K562 (cell line): ENCODE measurements around the gene CCNJL. TPM values are rescaled to one million over a fixed set of nuclear protein-coding genes. Genes with fewer than 3 reads are reported as not detected.

Experiments
- ATAC-seq: fragments of 200-7000 bp; cut with Tn5 transposase; 3 replicates; pipeline ENCODE4 v1.9.1; 2020; ENCODE audit warnings: moderate library complexity
- BruUV-seq: library from RNA; stranded (reverse); fragments of 400-500 nt; replicated peaks from 2 replicates; lab custom pipeline; 2021; lab: Mats Ljungman, UMichigan
- CTCF ChIA-PET: fragments of 300-600 bp; formaldehyde crosslinking; extraction: SDS; loops from one replicate; lab custom pipeline; 2021; ENCODE audit warnings: low intra/inter-chr PET ratio; lab: Yijun Ruan, JAX
- POLR2A ChIA-PET: fragments of 300-600, 350-650 bp; sonication (Branson Sonifier 250); formaldehyde crosslinking; extraction: SDS; loops from one replicate; lab custom pipeline; 2021; ENCODE audit warnings: antibody characterized with exemption, inconsistent platforms; lab: Yijun Ruan, JAX
- DNase-seq, 4 experiments: peaks; one replicate each; pipeline versions ENCODE4 v3.0.0 to v3.0.0-alpha.2; 2011 to 2018; ENCODE audit warnings: low spot score in 3 of 4, mixed read lengths in 3 of 4; ENCODE audit errors: extremely low read depth in 1 of 4
- FAIRE-seq: peaks from 2 replicates; lab custom pipeline; 2011; peaks lifted over from hg19 to GRCh38; lab: Jason Lieb, UNC
- H2AFZ ChIP-seq: 2 replicates; pipeline ENCODE4 v1.6.0; 2011; ENCODE audit warnings: low read depth, low read length, control low read depth, inconsistent platforms
- H3K27ac ChIP-seq: fragments of 200-600 bp; 3 replicates; pipeline ENCODE4 v1.8.0; 2011; ENCODE audit warnings: low read depth, mild to moderate bottlenecking, control low read depth, inconsistent platforms, low read length, moderate library complexity, mixed read lengths; ENCODE audit errors: extremely low read depth
- H3K27me3 ChIP-seq, 2 experiments: fragments of 300-600 bp in 1 of 2; 2 replicates in 1 of 2; 3 replicates in 1 of 2; pipeline versions ENCODE4 v1.6.0 to v1.8.0; 2011; ENCODE audit warnings: inconsistent platforms in 2 of 2, low read length in 2 of 2, mild to moderate bottlenecking in 1 of 2, mixed read lengths in 1 of 2, moderate library complexity in 1 of 2; ENCODE audit not compliant: control insufficient read depth in 2 of 2, insufficient read depth in 2 of 2
- H3K36me3 ChIP-seq: fragments of 300-600 bp; 3 replicates; pipeline ENCODE4 v1.8.0; 2011; ENCODE audit warnings: mild to moderate bottlenecking, low read length, inconsistent platforms; ENCODE audit not compliant: control insufficient read depth, insufficient read depth
- H3K4me1 ChIP-seq, 2 experiments: fragments of 200-600 bp in 1 of 2; replicated peaks in 1 of 2; 2 replicates in 1 of 2; 3 replicates in 1 of 2; pipeline versions ENCODE4 v1.5.1 to v1.8.0; 2011; ENCODE audit warnings: inconsistent platforms in 2 of 2, low read length in 2 of 2, mild to moderate bottlenecking in 1 of 2, mixed read lengths in 1 of 2, moderate library complexity in 1 of 2; ENCODE audit not compliant: control insufficient read depth in 2 of 2, insufficient read depth in 2 of 2
- H3K4me2 ChIP-seq: 2 replicates; pipeline ENCODE4 v1.6.1; 2011; ENCODE audit warnings: low read length, control low read depth, inconsistent platforms, mixed read lengths; ENCODE audit not compliant: insufficient read depth
- H3K4me3 ChIP-seq: fragments of 200-600 bp; sonication (generic), shearing (Covaris generic); 2 replicates; pipeline ENCODE4 v1.5.1; 2016; ENCODE audit warnings: control low read depth, inconsistent platforms
- H3K79me2 ChIP-seq: fragments of 200-600 bp; 3 replicates; pipeline ENCODE4 v1.8.0; 2011; ENCODE audit warnings: low read length, inconsistent platforms; ENCODE audit not compliant: control insufficient read depth, insufficient read depth
- H3K9ac ChIP-seq, 2 experiments: 2 replicates each; pipeline versions ENCODE4 v1.6.0 to v1.6.1; 2011; ENCODE audit warnings: low read depth in 2 of 2, low read length in 2 of 2, control low read depth in 1 of 2, inconsistent platforms in 1 of 2, mild to moderate bottlenecking in 1 of 2, mixed read lengths in 1 of 2; ENCODE audit not compliant: insufficient read depth in 1 of 2
- H3K9me1 ChIP-seq: one replicate; pipeline ENCODE4 v1.6.0; 2011; ENCODE audit warnings: inconsistent platforms, mild to moderate bottlenecking, low read length, moderate library complexity; ENCODE audit not compliant: control insufficient read depth, insufficient read depth
- H3K9me3 ChIP-seq: replicated peaks from 2 replicates; pipeline ENCODE4 v1.5.1; 2011; ENCODE audit warnings: low read depth, low read length, inconsistent platforms; ENCODE audit not compliant: control insufficient read depth, insufficient read depth
- H4K20me1 ChIP-seq: replicated peaks from 2 replicates; pipeline ENCODE4 v1.6.1; 2011; ENCODE audit warnings: low read length, inconsistent platforms, mixed read lengths; ENCODE audit not compliant: control insufficient read depth, insufficient read depth
- ATF1 ChIP-seq, 2 experiments: fragments of 450-650 bp in 1 of 2; IDR thresholded peaks; 2 replicates each; pipeline ENCODE4 v1.6.1; 2016; ENCODE audit warnings: missing compliant biosample characterization in 1 of 2, missing genetic modification characterization in 1 of 2
- FOXA1 ChIP-seq: fragments of 450-650 bp; IDR thresholded peaks from 2 replicates; pipeline ENCODE4 v1.6.1; 2016; ENCODE audit warnings: mild to moderate bottlenecking, borderline replicate concordance
- PML ChIP-seq: IDR thresholded peaks from 2 replicates; pipeline ENCODE4 v1.6.1; 2012; ENCODE audit warnings: low read length, inconsistent platforms
- SRSF1 ChIP-seq: fragments of 200-400 bp; formaldehyde crosslinking; IDR thresholded peaks from 2 replicates; pipeline ENCODE4 v1.6.1; 2017; ENCODE audit warnings: mild to moderate bottlenecking, low read depth, low read length, moderate library complexity
- SUPT5H ChIP-seq: fragments of 450-650 bp; IDR thresholded peaks from 2 replicates; pipeline ENCODE4 v1.6.1; 2016
- TCF7 ChIP-seq: sonication (generic); IDR thresholded peaks from 2 replicates; pipeline ENCODE4 v1.6.1; 2016; ENCODE audit warnings: antibody characterized with exemption, borderline replicate concordance
- ZNF785 ChIP-seq: fragments of 250-450 bp; sonication (Bioruptor Pico); IDR thresholded peaks from 2 replicates; pipeline ENCODE4 v1.4.0; 2020; ENCODE audit warnings: mild to moderate bottlenecking
- WGBS: fragments of 100-300 bp; shearing (Covaris generic); methylation state at CpG from one replicate; pipeline ENCODE4 v1.1.6; 2016; ENCODE audit warnings: low coverage, mixed read lengths; ENCODE audit not compliant: insufficient coverage; ENCODE audit errors: missing lambda C conversion rate; 5-methylcytosine and 5-hydroxymethylcytosine counted together
- in situ Hi-C: fragments of 300-500 bp; cut with MboI; formaldehyde crosslinking; loops from 4 replicates; pipeline ENCODE4 v1.15.0; 2018; ENCODE audit warnings: inconsistent platforms, mixed read lengths
- intact Hi-C: fragments of 100-400 bp; cut with micrococcal nuclease; formaldehyde crosslinking; loops from 2 replicates; pipeline ENCODE4 v1.14.2; 2022
- polyA plus RNA-seq, 8 experiments: library from polyadenylated mRNA; depleted of rRNA in 4 of 8; stranded (reverse) in 5 of 8; unstranded in 3 of 8; fragments of >200 nt; fragmentation: Nextera tagmentation in 2 of 8; fragmentation: Illumina TruSeq in 1 of 8; extraction: Ambion mirVana in 2 of 8; extraction: Trizol in 1 of 8; gene quantifications; 2 replicates each; pipeline versions ENCODE4 v1.2.1 to v1.2.3, GENCODE V29; 2011 to 2014; ENCODE audit warnings: inconsistent platforms in 1 of 8, missing spikeins in 1 of 8
- total RNA-seq, 7 experiments: library from RNA; depleted of rRNA in 6 of 7; stranded (reverse); fragments of >200 nt in 6 of 7; fragmentation: Illumina TruSeq in 2 of 7; extraction: Trizol in 2 of 7; gene quantifications; 2 replicates each; pipeline versions ENCODE4 v1.2.1 to v1.2.3, GENCODE V29; 2011 to 2021; ENCODE audit warnings: low replicate concordance in 1 of 7
- TF ChIP-seq, protein P1 (sequence below): sonication (generic); formaldehyde crosslinking; IDR thresholded peaks from 2 replicates; pipeline ENCODE4 v1.8.0; 2022; ENCODE audit warnings: missing genetic modification reagents, mild to moderate bottlenecking, moderate library complexity, borderline replicate concordance
- TF ChIP-seq, protein P2 (sequence below): IDR thresholded peaks from 3 replicates; pipeline ENCODE4 v1.6.1; 2011; ENCODE audit warnings: borderline replicate concordance, mild to moderate bottlenecking, moderate library complexity; ENCODE audit not compliant: insufficient read length; ENCODE audit errors: extremely low read depth
- TF ChIP-seq, protein P3 (sequence below): fragments of 250-450 bp; sonication (Bioruptor Pico); IDR thresholded peaks from 2 replicates; pipeline ENCODE4 v1.5.0; 2022; ENCODE audit warnings: mild to moderate bottlenecking

Gene CCNJL
- total and polyA plus RNA-seq, 9 of the 15 experiments (the other 6 are each of a cell fraction or from before 2014, with no cell fraction given) = 0.04 TPM; not detected in 8

DNA sequence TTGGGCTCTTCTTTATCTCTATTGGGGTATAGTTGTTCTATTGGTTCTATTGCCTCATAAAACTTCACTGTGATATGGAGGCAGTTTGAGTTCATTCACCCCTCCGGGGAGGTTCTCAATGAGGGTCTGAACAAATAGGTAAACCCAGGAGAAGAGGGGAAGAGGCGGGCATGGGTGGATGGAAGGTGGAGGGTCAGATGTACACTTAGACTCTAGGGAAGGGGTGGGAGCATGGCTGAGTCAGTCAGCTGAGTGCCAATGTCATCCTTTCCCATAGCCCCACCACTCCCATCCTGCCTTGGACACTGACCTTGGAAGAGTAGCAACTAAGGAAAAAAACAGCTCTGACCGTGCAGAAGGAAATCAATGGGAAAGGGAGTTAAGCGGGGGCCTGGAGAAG, 93.0 kb downstream of the CCNJL start:
- ChIA-PET CTCF (no interaction called here), POLR2A (no interaction called here)
- TF ChIP-seq, protein P1, sequence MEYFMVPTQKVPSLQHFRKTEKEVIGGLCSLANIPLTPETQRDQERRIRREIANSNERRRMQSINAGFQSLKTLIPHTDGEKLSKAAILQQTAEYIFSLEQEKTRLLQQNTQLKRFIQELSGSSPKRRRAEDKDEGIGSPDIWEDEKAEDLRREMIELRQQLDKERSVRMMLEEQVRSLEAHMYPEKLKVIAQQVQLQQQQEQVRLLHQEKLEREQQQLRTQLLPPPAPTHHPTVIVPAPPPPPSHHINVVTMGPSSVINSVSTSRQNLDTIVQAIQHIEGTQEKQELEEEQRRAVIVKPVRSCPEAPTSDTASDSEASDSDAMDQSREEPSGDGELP (CRISPR knock-in tag) = no peak
- TF ChIP-seq PML (no peak), ATF1 (CRISPR knock-in tag; IDR thresholded peaks at IDR 0.05) (no peak), ATF1 (tag; IDR thresholded peaks at IDR 0.05) (no peak), TCF7 (no peak), SRSF1 (no peak), FOXA1 (no peak), ZNF785 (CRISPR knock-in tag) (no peak), SUPT5H (no peak)
- TF ChIP-seq, protein P2, sequence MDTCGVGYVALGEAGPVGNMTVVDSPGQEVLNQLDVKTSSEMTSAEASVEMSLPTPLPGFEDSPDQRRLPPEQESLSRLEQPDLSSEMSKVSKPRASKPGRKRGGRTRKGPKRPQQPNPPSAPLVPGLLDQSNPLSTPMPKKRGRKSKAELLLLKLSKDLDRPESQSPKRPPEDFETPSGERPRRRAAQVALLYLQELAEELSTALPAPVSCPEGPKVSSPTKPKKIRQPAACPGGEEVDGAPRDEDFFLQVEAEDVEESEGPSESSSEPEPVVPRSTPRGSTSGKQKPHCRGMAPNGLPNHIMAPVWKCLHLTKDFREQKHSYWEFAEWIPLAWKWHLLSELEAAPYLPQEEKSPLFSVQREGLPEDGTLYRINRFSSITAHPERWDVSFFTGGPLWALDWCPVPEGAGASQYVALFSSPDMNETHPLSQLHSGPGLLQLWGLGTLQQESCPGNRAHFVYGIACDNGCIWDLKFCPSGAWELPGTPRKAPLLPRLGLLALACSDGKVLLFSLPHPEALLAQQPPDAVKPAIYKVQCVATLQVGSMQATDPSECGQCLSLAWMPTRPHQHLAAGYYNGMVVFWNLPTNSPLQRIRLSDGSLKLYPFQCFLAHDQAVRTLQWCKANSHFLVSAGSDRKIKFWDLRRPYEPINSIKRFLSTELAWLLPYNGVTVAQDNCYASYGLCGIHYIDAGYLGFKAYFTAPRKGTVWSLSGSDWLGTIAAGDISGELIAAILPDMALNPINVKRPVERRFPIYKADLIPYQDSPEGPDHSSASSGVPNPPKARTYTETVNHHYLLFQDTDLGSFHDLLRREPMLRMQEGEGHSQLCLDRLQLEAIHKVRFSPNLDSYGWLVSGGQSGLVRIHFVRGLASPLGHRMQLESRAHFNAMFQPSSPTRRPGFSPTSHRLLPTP = no peak
- TF ChIP-seq, protein P3, sequence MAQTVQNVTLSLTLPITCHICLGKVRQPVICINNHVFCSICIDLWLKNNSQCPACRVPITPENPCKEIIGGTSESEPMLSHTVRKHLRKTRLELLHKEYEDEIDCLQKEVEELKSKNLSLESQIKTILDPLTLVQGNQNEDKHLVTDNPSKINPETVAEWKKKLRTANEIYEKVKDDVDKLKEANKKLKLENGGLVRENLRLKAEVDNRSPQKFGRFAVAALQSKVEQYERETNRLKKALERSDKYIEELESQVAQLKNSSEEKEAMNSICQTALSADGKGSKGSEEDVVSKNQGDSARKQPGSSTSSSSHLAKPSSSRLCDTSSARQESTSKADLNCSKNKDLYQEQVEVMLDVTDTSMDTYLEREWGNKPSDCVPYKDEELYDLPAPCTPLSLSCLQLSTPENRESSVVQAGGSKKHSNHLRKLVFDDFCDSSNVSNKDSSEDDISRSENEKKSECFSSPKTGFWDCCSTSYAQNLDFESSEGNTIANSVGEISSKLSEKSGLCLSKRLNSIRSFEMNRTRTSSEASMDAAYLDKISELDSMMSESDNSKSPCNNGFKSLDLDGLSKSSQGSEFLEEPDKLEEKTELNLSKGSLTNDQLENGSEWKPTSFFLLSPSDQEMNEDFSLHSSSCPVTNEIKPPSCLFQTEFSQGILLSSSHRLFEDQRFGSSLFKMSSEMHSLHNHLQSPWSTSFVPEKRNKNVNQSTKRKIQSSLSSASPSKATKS (CRISPR knock-in tag) = no peak
- Histone ChIP-seq H3K4me2 (no peak overlapping the region), H3K9ac (no peak overlapping the region), H4K20me1 (no peaks in the 10 kb centered on the region), H3K27ac (no peak overlapping the region), H3K4me3 (no peak overlapping the region), H3K27me3 (peaks cover 14 to 31% of the 10 kb centered on the region in 2 experiments), H2AFZ (no peak overlapping the region), H3K36me3 (no peaks in the 10 kb centered on the region), H3K9me1 (no peaks in the 10 kb centered on the region), H3K9me3 (no peaks in the 10 kb centered on the region), H3K4me1 (no peaks in the 10 kb centered on the region; a peak in 1 of 5 replicates), H3K79me2 (no peaks in the 10 kb centered on the region)
- no TSS peak for BruUV-seq
- intact Hi-C loops (no loop called here), in situ Hi-C loops (no loop called here)
- FAIRE-seq = no peak
- no peak for DNase-seq
- ATAC-seq = no peak
- WGBS = 8% methylated on average over 4 of the region's 4 CpGs
